H9 (cell line): Measurements from ENCODE around the gene ANKRD34A. TPM values are rescaled to one million over a fixed set of nuclear protein-coding genes. Genes with fewer than 3 reads are reported as not detected.

ENCODE experiments used
- DNase-seq: peaks from one replicate; pipeline ENCODE4 v3.0.0-alpha.2; 2017
- H2AFZ ChIP-seq: one replicate; pipeline ENCODE4 v1.6.1; 2013; ENCODE audit warnings: mild to moderate bottlenecking, low read length, control low read depth, moderate library complexity
- H2AK5ac ChIP-seq: 2 replicates; pipeline ENCODE4 v1.6.1; 2013; ENCODE audit warnings: low read length, control low read depth, mixed read lengths; ENCODE audit not compliant: insufficient read length
- H2BK120ac ChIP-seq: one replicate; pipeline ENCODE4 v1.6.1; 2013; ENCODE audit warnings: low read depth, mild to moderate bottlenecking, low read length, control low read depth, inconsistent platforms; ENCODE audit not compliant: poor library complexity, severe bottlenecking
- H2BK12ac ChIP-seq: 2 replicates; pipeline ENCODE4 v1.6.1; 2013; ENCODE audit warnings: low read length, control low read depth, mixed read lengths, low read depth; ENCODE audit not compliant: insufficient read length
- H2BK15ac ChIP-seq: 2 replicates; pipeline ENCODE4 v1.6.1; 2013; ENCODE audit warnings: low read depth, low read length, control low read depth
- H2BK20ac ChIP-seq: one replicate; pipeline ENCODE4 v1.6.1; 2013; ENCODE audit warnings: low read depth, mild to moderate bottlenecking, low read length, control low read depth, inconsistent platforms; ENCODE audit not compliant: poor library complexity, severe bottlenecking
- H2BK5ac ChIP-seq: 2 replicates; pipeline ENCODE4 v1.6.1; 2013; ENCODE audit warnings: low read length, control low read depth, mixed read lengths; ENCODE audit not compliant: insufficient read length
- H3K14ac ChIP-seq: 2 replicates; pipeline ENCODE4 v1.6.1; 2013; ENCODE audit warnings: low read length, control low read depth; ENCODE audit not compliant: insufficient read depth
- H3K18ac ChIP-seq: 2 replicates; pipeline ENCODE4 v1.6.1; 2013; ENCODE audit warnings: low read depth, mild to moderate bottlenecking, mixed read lengths, low read length, control low read depth; ENCODE audit not compliant: insufficient read length
- H3K23ac ChIP-seq: 2 replicates; pipeline ENCODE4 v1.6.1; 2013; ENCODE audit warnings: low read length, control low read depth, mixed read lengths, low read depth; ENCODE audit not compliant: insufficient read length
- H3K23me2 ChIP-seq: 2 replicates; pipeline ENCODE4 v1.6.1; 2013; ENCODE audit warnings: low read depth, mild to moderate bottlenecking, mixed read lengths, low read length, control low read depth; ENCODE audit not compliant: insufficient read length, poor library complexity, severe bottlenecking
- H3K27ac ChIP-seq: 2 replicates; pipeline ENCODE4 v1.5.1; 2013; ENCODE audit warnings: low read length, control low read depth, mixed read lengths, low read depth; ENCODE audit not compliant: insufficient read length
- H3K27me3 ChIP-seq: 2 replicates; pipeline ENCODE4 v1.6.1; 2013; ENCODE audit warnings: low read length, control low read depth, inconsistent platforms; ENCODE audit not compliant: insufficient read depth
- H3K4ac ChIP-seq: 2 replicates; pipeline ENCODE4 v1.6.1; 2013; ENCODE audit warnings: low read depth, mild to moderate bottlenecking, control low read depth, inconsistent platforms, low read length, moderate library complexity
- H3K4me1 ChIP-seq: 2 replicates; pipeline ENCODE4 v1.6.1; 2013; ENCODE audit warnings: low read length, control low read depth, inconsistent platforms; ENCODE audit not compliant: insufficient read depth
- H3K4me2 ChIP-seq: 2 replicates; pipeline ENCODE4 v1.6.1; 2013; ENCODE audit warnings: low read length, control low read depth, mixed read lengths; ENCODE audit not compliant: insufficient read length, insufficient read depth
- H3K56ac ChIP-seq: 2 replicates; pipeline ENCODE4 v1.6.1; 2013; ENCODE audit warnings: low read depth, mild to moderate bottlenecking, mixed read lengths, low read length, control low read depth; ENCODE audit not compliant: insufficient read length
- H3K79me1 ChIP-seq: 2 replicates; pipeline ENCODE4 v1.6.1; 2013; ENCODE audit warnings: low read depth, mild to moderate bottlenecking, moderate library complexity, low read length, control low read depth, inconsistent platforms; ENCODE audit not compliant: insufficient read depth, poor library complexity, severe bottlenecking
- H3K79me2 ChIP-seq: 2 replicates; pipeline ENCODE4 v1.6.1; 2013; ENCODE audit warnings: low read length, control low read depth, inconsistent platforms; ENCODE audit not compliant: insufficient read depth
- H3K9ac ChIP-seq: 2 replicates; pipeline ENCODE4 v1.6.1; 2013; ENCODE audit warnings: low read length, control low read depth, mixed read lengths; ENCODE audit not compliant: insufficient read length; ENCODE audit errors: extremely low read depth
- H3K9me3 ChIP-seq: one replicate; pipeline ENCODE4 v1.6.1; 2013; ENCODE audit warnings: low read depth, low read length, inconsistent platforms; ENCODE audit not compliant: control insufficient read depth
- H3T11ph ChIP-seq: one replicate; pipeline ENCODE4 v1.6.1; 2013; ENCODE audit warnings: mild to moderate bottlenecking, low read length, control low read depth, inconsistent platforms
- H4K20me1 ChIP-seq: one replicate; pipeline ENCODE4 v1.6.1; 2013; ENCODE audit not compliant: control insufficient read depth, insufficient read length, insufficient read depth
- H4K5ac ChIP-seq: 2 replicates; pipeline ENCODE4 v1.6.1; 2013; ENCODE audit warnings: low read depth, mild to moderate bottlenecking, mixed read lengths, low read length, control low read depth; ENCODE audit not compliant: insufficient read length
- H4K8ac ChIP-seq: replicated peaks from 2 replicates; pipeline ENCODE4 v1.6.1; 2013; ENCODE audit warnings: low read length, control low read depth, mixed read lengths, low read depth; ENCODE audit not compliant: insufficient read length
- H4K91ac ChIP-seq: 2 replicates; pipeline ENCODE4 v1.6.1; 2013; ENCODE audit warnings: low read depth, mild to moderate bottlenecking, moderate library complexity, mixed read lengths, low read length, control low read depth; ENCODE audit not compliant: insufficient read length
- H3K27ac Mint-ChIP-seq, 3 experiments: 2 replicates in 2 of 3; 3 replicates in 1 of 3; pipeline ENCODE4 v1.8.0; 2020 to 2021; ENCODE audit warnings: mixed read lengths in 3 of 3, mild to moderate bottlenecking in 1 of 3, moderate library complexity in 1 of 3
- H3K27me3 Mint-ChIP-seq: 2 replicates; pipeline ENCODE4 v1.8.0; 2021; ENCODE audit warnings: low read depth, mild to moderate bottlenecking, moderate library complexity, mixed read lengths
- H3K36me3 Mint-ChIP-seq, 3 experiments: 2 replicates in 2 of 3; 3 replicates in 1 of 3; pipeline ENCODE4 v1.8.0; 2020 to 2021; ENCODE audit warnings: low read depth in 3 of 3, mixed read lengths in 3 of 3; ENCODE audit not compliant: insufficient read depth in 1 of 3
- H3K4me1 Mint-ChIP-seq, 2 experiments: 2 replicates each; pipeline ENCODE4 v1.8.0; 2020; ENCODE audit warnings: mixed read lengths in 2 of 2
- H3K4me3 Mint-ChIP-seq, 2 experiments: 2 replicates in 1 of 2; 3 replicates in 1 of 2; pipeline ENCODE4 v1.8.0; 2020 to 2021; ENCODE audit warnings: mild to moderate bottlenecking in 2 of 2, mixed read lengths in 2 of 2, moderate library complexity in 1 of 2
- H3K9me3 Mint-ChIP-seq, 2 experiments: 2 replicates in 1 of 2; 3 replicates in 1 of 2; pipeline ENCODE4 v1.8.0; 2020; ENCODE audit warnings: mild to moderate bottlenecking in 2 of 2, mixed read lengths in 2 of 2, moderate library complexity in 1 of 2
- WGBS: extraction: QIAGEN DNeasy Blood & Tissue Kit; methylation state at CpG from one replicate; pipeline ENCODE4 v1.1.7; 2013; ENCODE audit warnings: missing lambda C conversion rate, low lambda C conversion rate, mixed read lengths; ENCODE audit not compliant: insufficient read length; ENCODE audit errors: extremely low coverage; 5-methylcytosine and 5-hydroxymethylcytosine counted together
- total RNA-seq: library from RNA; stranded (reverse); gene quantifications from 2 replicates; pipeline ENCODE4 v1.2.1, GENCODE V29; 2021
- TF ChIP-seq, protein P1 (sequence below): fragments of 200-600 bp; sonication (generic); conservative IDR thresholded peaks from 3 replicates; pipeline ENCODE4 v1.8.0; 2021; ENCODE audit warnings: antibody characterized with exemption, mild to moderate bottlenecking

ANKRD34A gene
- total RNA-seq, 1 experiment from 2014 or later, result 0.39 TPM

- no peak overlapping the region for H2BK15ac ChIP-seq
- H4K5ac ChIP-seq, result no peak overlapping the region
- WGBS, result no CpG with 5 or more reads among the region's 5 CpGs
- H3K4me1 ChIP-seq, result peaks cover 2% of the 10 kb centered on the region; the same call in 1 of the 2 replicates
- H3K56ac ChIP-seq, result no peak overlapping the region
- H2AFZ ChIP-seq, result no peak overlapping the region
- H3K18ac ChIP-seq, result no peak overlapping the region
- no peak overlapping the region for H3K14ac ChIP-seq
- H2BK120ac ChIP-seq, result no peak overlapping the region
- DNase-seq, result no peak
- no peak overlapping the region for H2BK20ac ChIP-seq
- no peaks in the 10 kb centered on the region for H3K9me3 ChIP-seq
- H3K27me3 Mint-ChIP-seq, result peaks cover 57% of the 10 kb centered on the region
- no peak overlapping the region for H2BK12ac ChIP-seq
- H3K23ac ChIP-seq, result no peak overlapping the region
- H3K9ac ChIP-seq, result no peak overlapping the region
- peaks cover 37% of the 10 kb centered on the region for H3K27me3 ChIP-seq
- H3K79me1 ChIP-seq, result no peaks in the 10 kb centered on the region
- no peak overlapping the region for H3T11ph ChIP-seq
- H4K20me1 ChIP-seq, result no peaks in the 10 kb centered on the region
- peaks cover 3% of the 10 kb centered on the region in 2 experiments; a peak in 3 of 5 replicates for H3K9me3 Mint-ChIP-seq
- H2BK5ac ChIP-seq, result no peak overlapping the region
- no peak overlapping the region for H4K8ac ChIP-seq
- H3K4me2 ChIP-seq, result peak overlapping the region; percentile 75
- TF ChIP-seq, protein P1, sequence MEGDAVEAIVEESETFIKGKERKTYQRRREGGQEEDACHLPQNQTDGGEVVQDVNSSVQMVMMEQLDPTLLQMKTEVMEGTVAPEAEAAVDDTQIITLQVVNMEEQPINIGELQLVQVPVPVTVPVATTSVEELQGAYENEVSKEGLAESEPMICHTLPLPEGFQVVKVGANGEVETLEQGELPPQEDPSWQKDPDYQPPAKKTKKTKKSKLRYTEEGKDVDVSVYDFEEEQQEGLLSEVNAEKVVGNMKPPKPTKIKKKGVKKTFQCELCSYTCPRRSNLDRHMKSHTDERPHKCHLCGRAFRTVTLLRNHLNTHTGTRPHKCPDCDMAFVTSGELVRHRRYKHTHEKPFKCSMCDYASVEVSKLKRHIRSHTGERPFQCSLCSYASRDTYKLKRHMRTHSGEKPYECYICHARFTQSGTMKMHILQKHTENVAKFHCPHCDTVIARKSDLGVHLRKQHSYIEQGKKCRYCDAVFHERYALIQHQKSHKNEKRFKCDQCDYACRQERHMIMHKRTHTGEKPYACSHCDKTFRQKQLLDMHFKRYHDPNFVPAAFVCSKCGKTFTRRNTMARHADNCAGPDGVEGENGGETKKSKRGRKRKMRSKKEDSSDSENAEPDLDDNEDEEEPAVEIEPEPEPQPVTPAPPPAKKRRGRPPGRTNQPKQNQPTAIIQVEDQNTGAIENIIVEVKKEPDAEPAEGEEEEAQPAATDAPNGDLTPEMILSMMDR, result no peak
- no peak overlapping the region for H3K27ac ChIP-seq
- H3K79me2 ChIP-seq, result no peaks in the 10 kb centered on the region
- no peak overlapping the region for H3K4ac ChIP-seq
- no peak overlapping the region for H2AK5ac ChIP-seq
- peaks cover 28 to 39% of the 10 kb centered on the region in 2 experiments for H3K4me1 Mint-ChIP-seq
- H3K4me3 Mint-ChIP-seq, result peak overlapping the region; percentile 78 to 92
- peaks cover 0 to 2% (median 0%) of the 10 kb centered on the region in 3 experiments; a peak in 2 of 7 replicates for H3K36me3 Mint-ChIP-seq
- H4K91ac ChIP-seq, result no peak overlapping the region
- peaks cover 27% of the 10 kb centered on the region for H3K23me2 ChIP-seq
- no peak overlapping the region for H3K27ac Mint-ChIP-seq
These were observed 933 bp downstream of the ANKRD34A start for GRCh38 chr1:145963265-145964019.
